ENCODE results near the gene PROC.

PROC gene

GRCh38 chr2:127418300-127419111 lies at the start of gene PROC:
TSS of gene PROC (plus strand) at chr2:127418427. CDS start at chr2:127419943, 1,516 bp downstream.
- no peak for TF ChIP-seq CTCF (IDR thresholded peaks at IDR 0.05; ENCODE audit: low read depth, low read length, missing control alignments)
- no peak within 1 kb of the TSS for H3K4me3 ChIP-seq (ENCODE audit: low read depth, low read length)
- DNase-seq (ENCODE audit: low read depth) = no peak
- in situ Hi-C loops (cut with HindIII; ENCODE audit: low sequenced_read_pairs) = no loop called here

GRCh38 chr2:127370010-127370409 lies 48.2 kb upstream of the PROC start:
- in situ Hi-C loops (cut with HindIII; ENCODE audit: low sequenced_read_pairs) = no loop called here
- no peak for TF ChIP-seq CTCF (IDR thresholded peaks at IDR 0.05; ENCODE audit: low read depth, low read length, missing control alignments)
- H3K4me3 ChIP-seq (ENCODE audit: low read depth, low read length) = no peak overlapping the region
- no peak for DNase-seq (ENCODE audit: low read depth)

GRCh38 chr2:127371037-127371436 lies 47.2 kb upstream of the PROC start:
- no peak for TF ChIP-seq CTCF (IDR thresholded peaks at IDR 0.05; ENCODE audit: low read depth, low read length, missing control alignments)
- in situ Hi-C loops (cut with HindIII; ENCODE audit: low sequenced_read_pairs) = no loop called here
- H3K4me3 ChIP-seq (ENCODE audit: low read depth, low read length) = no peak overlapping the region
- DNase-seq (ENCODE audit: low read depth) = no peak

GRCh38 chr2:127373362-127374083 lies 44.7 kb upstream of the PROC start:
- no peak overlapping the region for H3K4me3 ChIP-seq (ENCODE audit: low read depth, low read length)
- in situ Hi-C loops (cut with HindIII; ENCODE audit: low sequenced_read_pairs) = no loop called here
- DNase-seq (ENCODE audit: low read depth) = no peak
- TF ChIP-seq CTCF (IDR thresholded peaks at IDR 0.05; ENCODE audit: low read depth, low read length, missing control alignments) = no peak

- in situ Hi-C loops (cut with HindIII; ENCODE audit: low sequenced_read_pairs) = loop anchor here (5.0 kb wide), 1 partner anchor 39 kb away; no protein-coding TSS in a partner anchor
- TF ChIP-seq CTCF (IDR thresholded peaks at IDR 0.05; ENCODE audit: low read depth, low read length, missing control alignments) = no peak
- no peak for DNase-seq (ENCODE audit: low read depth)
- no peak overlapping the region for H3K4me3 ChIP-seq (ENCODE audit: low read depth, low read length)
Measured at GRCh38 chr2:127376257-127376656, 42.0 kb upstream of the PROC start.

GRCh38 chr2:127377262-127377661 lies 41.0 kb upstream of the PROC start:
- DNase-seq (ENCODE audit: low read depth) = no peak

More at GRCh38 chr2:127377262-127377661, 41.0 kb upstream of the PROC start:
- H3K4me3 ChIP-seq (ENCODE audit: low read depth, low read length) = no peak overlapping the region
- in situ Hi-C loops (cut with HindIII; ENCODE audit: low sequenced_read_pairs) = loop anchor here (5.0 kb wide), 1 partner anchor 40 kb away; no protein-coding TSS in a partner anchor
- no peak for TF ChIP-seq CTCF (IDR thresholded peaks at IDR 0.05; ENCODE audit: low read depth, low read length, missing control alignments)

Data from astrocyte of the cerebellum (primary cell).